ENCODE data around the gene EPB41L4A. TPM values are rescaled to one million over a fixed set of nuclear protein-coding genes. Genes with fewer than 3 reads are reported as not detected.

Gene EPB41L4A
- total and polyA plus RNA-seq, 2 experiments from 2014 or later: 10.5 to 14.4 TPM

GRCh38 chr5:112349371-112349770 lies 69.7 kb downstream of the EPB41L4A start:
- no peak for TF ChIP-seq CTCF (IDR thresholded peaks at IDR 0.05; ENCODE audit: low read depth, low read length)
- no peaks in the 10 kb centered on the region for H3K27me3 ChIP-seq
- no peaks in the 10 kb centered on the region for H3K9me3 ChIP-seq (ENCODE audit: low read depth)
- no peak for DNase-seq (ENCODE audit: low read depth in 1 of 2, low spot score in 1 of 2)
- H3K36me3 ChIP-seq: no peaks in the 10 kb centered on the region
- peaks cover 2% of the 10 kb centered on the region for H3K4me1 ChIP-seq (ENCODE audit: low read depth)
- no peak overlapping the region for H3K4me3 ChIP-seq
- no peak overlapping the region for H3K27ac ChIP-seq

GRCh38 chr5:112348915-112349314 lies 70.2 kb downstream of the EPB41L4A start:
- H3K4me3 ChIP-seq: no peak overlapping the region
- H3K27ac ChIP-seq: no peak overlapping the region
- no peaks in the 10 kb centered on the region for H3K36me3 ChIP-seq
- peaks cover 2% of the 10 kb centered on the region for H3K4me1 ChIP-seq (ENCODE audit: low read depth)
- no peaks in the 10 kb centered on the region for H3K27me3 ChIP-seq
- no peaks in the 10 kb centered on the region for H3K9me3 ChIP-seq (ENCODE audit: low read depth)
- no peak for DNase-seq (ENCODE audit: low read depth in 1 of 2, low spot score in 1 of 2)
- no peak for TF ChIP-seq CTCF (IDR thresholded peaks at IDR 0.05; ENCODE audit: low read depth, low read length)

GRCh38 chr5:112348387-112348786 lies 70.7 kb downstream of the EPB41L4A start:
- no peak for DNase-seq (ENCODE audit: low read depth in 1 of 2, low spot score in 1 of 2)
- H3K27me3 ChIP-seq: no peaks in the 10 kb centered on the region
- no peak overlapping the region for H3K27ac ChIP-seq
- peaks cover 2% of the 10 kb centered on the region for H3K4me1 ChIP-seq (ENCODE audit: low read depth)
- H3K36me3 ChIP-seq: no peaks in the 10 kb centered on the region
- no peak for TF ChIP-seq CTCF (IDR thresholded peaks at IDR 0.05; ENCODE audit: low read depth, low read length)
- H3K4me3 ChIP-seq: no peak overlapping the region
- H3K9me3 ChIP-seq (ENCODE audit: low read depth): no peaks in the 10 kb centered on the region

- peaks cover 2% of the 10 kb centered on the region for H3K4me1 ChIP-seq (ENCODE audit: low read depth)
- H3K36me3 ChIP-seq: no peaks in the 10 kb centered on the region
- no peaks in the 10 kb centered on the region for H3K27me3 ChIP-seq
- H3K9me3 ChIP-seq (ENCODE audit: low read depth): no peaks in the 10 kb centered on the region
- no peak for TF ChIP-seq CTCF (IDR thresholded peaks at IDR 0.05; ENCODE audit: low read depth, low read length)
- DNase-seq (ENCODE audit: low read depth in 1 of 2, low spot score in 1 of 2): no peak
- no peak overlapping the region for H3K4me3 ChIP-seq
- no peak overlapping the region for H3K27ac ChIP-seq
These were observed 72.5 kb downstream of the EPB41L4A start for GRCh38 chr5:112346411-112347044.

- Histone ChIP-seq H3K27me3 (no peaks in the 10 kb centered on the region), H3K27ac (no peak overlapping the region), H3K4me1 (ENCODE audit: low read depth) (peaks cover 2% of the 10 kb centered on the region), H3K9me3 (ENCODE audit: low read depth) (no peaks in the 10 kb centered on the region), H3K4me3 (no peak overlapping the region), H3K36me3 (no peaks in the 10 kb centered on the region)
- no peak for TF ChIP-seq CTCF (IDR thresholded peaks at IDR 0.05; ENCODE audit: low read depth, low read length)
- DNase-seq (ENCODE audit: low read depth in 1 of 2, low spot score in 1 of 2): no peak
These were observed 74.5 kb downstream of the EPB41L4A start for GRCh38 chr5:112344540-112344939.

All from cardiac muscle cell (in vitro differentiated cells and primary cell).